ENCODE results near the gene WNT3A.

The WNT3A gene

GRCh38 chr1:228109073-228109961, 102.5 kb downstream of the WNT3A start, which contains the start of gene MRPL55:
MRPL55 (minus strand) TSS chr1:228109299; CDS start chr1:228108260, 1,039 bp downstream.
- H3K27ac ChIP-seq: peak within 1 kb of the TSS; percentile 62
- no peak for TF ChIP-seq CTCF (IDR thresholded peaks at IDR 0.05; ENCODE audit: low read depth, low read length, missing control alignments)
- in situ Hi-C loops (cut with HindIII; ENCODE audit: low pct_ligation_motif_present, low sequenced_read_pairs): no loop called here

GRCh38 chr1:228109962-228110488, 103.2 kb downstream of the WNT3A start:
- in situ Hi-C loops (cut with HindIII; ENCODE audit: low pct_ligation_motif_present, low sequenced_read_pairs): no loop called here
- DNase-seq: no peak
- TF ChIP-seq CTCF (IDR thresholded peaks at IDR 0.05; ENCODE audit: low read depth, low read length, missing control alignments): no peak
- Histone ChIP-seq H3K27ac (no peak overlapping the region), H3K36me3 (replicated peaks) (peaks cover 6% of the 10 kb centered on the region), H3K27me3 (replicated peaks) (no peaks in the 10 kb centered on the region), H3K4me3 (ENCODE audit: low read depth, low read length) (peak overlapping the region; percentile 93)

More at GRCh38 chr1:228109073-228109961, 102.5 kb downstream of the WNT3A start, which contains the start of gene MRPL55:
- peak; percentile 97 for DNase-seq
- Histone ChIP-seq H3K27me3 (replicated peaks) (no peaks in the 10 kb centered on the region), H3K36me3 (replicated peaks) (peaks cover 6% of the 10 kb centered on the region), H3K4me3 (ENCODE audit: low read depth, low read length) (peak within 1 kb of the TSS; percentile 93)

GRCh38 chr1:228110556-228110955, 103.8 kb downstream of the WNT3A start:
- Histone ChIP-seq H3K4me3 (ENCODE audit: low read depth, low read length) (no peak overlapping the region), H3K27me3 (replicated peaks) (no peaks in the 10 kb centered on the region), H3K36me3 (replicated peaks) (peaks cover 6% of the 10 kb centered on the region), H3K27ac (no peak overlapping the region)
- no peak for TF ChIP-seq CTCF (IDR thresholded peaks at IDR 0.05; ENCODE audit: low read depth, low read length, missing control alignments)
- in situ Hi-C loops (cut with HindIII; ENCODE audit: low pct_ligation_motif_present, low sequenced_read_pairs): no loop called here
- no peak for DNase-seq

Measured in brain microvascular endothelial cell (primary cell).